NCI-H748 (cell line): ENCODE results near the gene PRDM11.

ENCODE experiments used
- DNase-seq: peaks from one replicate; lab custom pipeline; 2025; ENCODE audit not compliant: unreplicated experiment; lab: John Stamatoyannopoulos, UW

PRDM11 gene

DNA sequence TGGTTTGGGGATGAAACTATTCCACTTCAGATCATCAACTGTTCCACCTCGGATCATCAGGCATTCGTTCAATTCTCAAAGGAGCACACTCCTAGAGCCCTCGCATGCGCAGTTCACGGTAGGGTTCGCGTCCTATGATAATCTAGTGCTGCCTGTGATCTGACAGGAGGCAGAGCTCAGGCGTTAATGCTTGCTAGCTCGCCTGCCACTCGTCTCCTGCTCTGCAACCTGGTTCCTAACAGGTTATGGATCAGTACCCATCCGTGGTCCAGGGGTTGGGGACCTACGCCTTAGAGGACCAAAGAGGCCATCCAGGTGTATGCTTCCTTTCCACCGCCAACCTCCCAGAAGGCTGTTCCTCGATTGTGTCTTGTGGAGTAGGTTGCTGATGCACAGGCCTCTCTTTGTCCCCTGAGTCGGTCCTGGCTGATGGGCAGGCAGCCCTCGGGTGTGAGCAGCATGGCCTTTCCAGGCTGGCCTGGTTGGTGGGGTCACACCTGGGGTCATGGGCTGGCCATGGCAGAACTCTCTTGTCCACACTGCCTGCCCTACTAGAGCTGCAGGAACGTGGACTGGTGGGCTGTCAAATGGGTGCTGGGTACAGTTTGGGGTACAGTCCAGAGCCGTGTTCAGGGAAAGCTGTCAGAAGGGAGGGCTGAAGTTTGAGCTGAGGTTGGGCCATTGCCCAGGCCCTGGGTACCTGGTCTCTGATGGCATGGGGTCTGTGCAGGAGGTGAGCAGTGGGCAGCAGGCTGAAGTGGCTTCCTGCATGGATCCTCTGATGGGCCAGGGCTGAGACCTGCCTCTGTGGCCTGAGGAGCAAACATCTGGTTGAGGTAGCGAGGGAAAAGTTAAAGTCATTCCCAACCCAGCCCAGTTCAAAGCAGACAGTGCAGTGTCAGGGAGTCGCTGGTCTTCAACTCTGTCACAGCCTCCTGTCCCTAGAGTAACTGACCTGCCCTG lies 11.1 kb downstream of the PRDM11 start:
- no peak for DNase-seq

DNA sequence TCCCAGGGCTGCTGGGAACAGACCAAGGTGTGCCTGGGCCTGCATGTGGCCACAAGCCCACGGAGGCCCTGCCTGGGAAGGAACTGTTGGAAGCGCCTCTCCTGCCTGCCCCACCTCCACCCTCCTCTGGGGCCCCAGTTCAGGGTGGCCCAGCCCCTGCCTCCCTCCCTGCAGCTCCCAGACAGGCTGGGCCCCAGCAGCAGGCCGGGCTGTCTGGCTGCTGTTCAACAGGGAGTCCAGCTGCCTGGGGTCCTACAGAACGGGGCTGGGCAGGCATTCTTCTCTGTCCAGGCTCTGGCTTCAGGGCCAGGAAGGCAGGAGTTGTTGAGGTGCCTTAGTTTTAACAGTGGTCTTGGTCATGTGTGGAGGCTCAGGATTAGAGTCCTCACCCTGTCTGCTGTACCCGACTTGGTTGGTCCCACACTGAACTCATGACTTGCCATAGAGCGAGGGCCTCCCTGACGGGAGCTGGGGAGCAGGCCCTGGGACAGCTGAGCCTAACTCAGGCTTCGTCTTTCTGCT lies 11.8 kb downstream of the PRDM11 start:
- DNase-seq: no peak

DNA sequence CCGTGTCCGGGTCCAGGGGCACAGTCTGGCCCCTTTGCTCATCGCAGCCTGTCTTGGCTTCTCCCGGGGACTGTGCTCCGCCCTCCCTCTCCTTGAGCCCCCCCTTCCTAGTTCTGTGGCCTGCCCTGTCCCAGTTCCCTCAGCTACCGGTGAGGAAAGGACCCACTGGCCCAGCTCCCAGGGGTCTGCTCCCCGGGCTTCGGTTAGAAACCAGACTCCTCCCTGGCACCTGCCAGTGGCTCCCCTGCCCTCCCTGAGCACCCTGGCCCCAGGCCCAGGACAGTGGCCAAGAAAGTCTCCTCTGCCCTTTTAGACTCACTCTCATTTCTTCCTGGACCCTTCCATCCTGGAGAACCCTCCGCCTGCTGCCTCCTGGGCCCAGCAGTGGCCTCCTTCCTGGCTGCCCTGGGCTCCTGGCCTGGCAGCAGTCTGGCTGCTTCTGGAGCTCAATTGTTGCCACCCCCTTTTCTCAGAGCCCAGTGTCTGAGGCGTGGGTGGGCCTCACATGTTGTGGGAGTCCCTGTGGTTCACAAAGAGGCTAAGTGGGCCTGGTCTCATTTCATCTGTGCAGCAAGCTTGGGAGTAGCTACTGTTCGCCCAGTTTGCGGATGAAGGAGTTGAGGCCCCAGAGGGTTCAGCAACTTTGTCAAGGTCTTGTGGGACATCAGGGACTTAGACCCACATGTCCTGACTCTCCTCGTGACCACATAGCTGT lies 12.6 kb downstream of the PRDM11 start:
- no peak for DNase-seq

DNA sequence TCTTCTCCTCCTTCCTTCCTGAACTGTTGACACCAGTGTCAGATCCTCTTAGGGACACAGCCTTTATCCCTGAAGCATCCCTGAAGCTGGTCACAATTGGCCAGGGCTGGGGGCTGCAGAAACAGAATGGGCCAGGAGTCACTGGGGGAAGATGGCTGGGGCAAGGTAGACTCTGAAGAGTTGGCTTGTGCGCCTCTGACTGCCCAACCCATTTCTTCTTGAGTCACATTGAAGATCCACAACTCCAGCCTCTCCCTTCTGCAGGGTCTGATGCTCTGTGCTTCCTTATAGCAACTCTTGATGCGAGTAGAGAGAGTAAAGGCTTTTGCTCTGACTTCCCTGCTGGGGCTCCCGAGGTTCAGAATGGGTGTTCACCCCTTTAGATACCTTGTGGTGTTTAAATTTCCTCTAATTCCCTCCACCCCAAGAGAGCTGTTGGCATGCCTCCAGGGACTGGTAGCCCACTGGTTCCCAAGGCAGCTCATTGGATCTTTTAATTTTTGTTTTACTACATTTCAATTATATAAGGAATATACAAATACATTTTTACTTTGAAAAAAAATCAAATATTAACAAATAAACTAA lies 13.4 kb downstream of the PRDM11 start:
- no peak for DNase-seq

DNA sequence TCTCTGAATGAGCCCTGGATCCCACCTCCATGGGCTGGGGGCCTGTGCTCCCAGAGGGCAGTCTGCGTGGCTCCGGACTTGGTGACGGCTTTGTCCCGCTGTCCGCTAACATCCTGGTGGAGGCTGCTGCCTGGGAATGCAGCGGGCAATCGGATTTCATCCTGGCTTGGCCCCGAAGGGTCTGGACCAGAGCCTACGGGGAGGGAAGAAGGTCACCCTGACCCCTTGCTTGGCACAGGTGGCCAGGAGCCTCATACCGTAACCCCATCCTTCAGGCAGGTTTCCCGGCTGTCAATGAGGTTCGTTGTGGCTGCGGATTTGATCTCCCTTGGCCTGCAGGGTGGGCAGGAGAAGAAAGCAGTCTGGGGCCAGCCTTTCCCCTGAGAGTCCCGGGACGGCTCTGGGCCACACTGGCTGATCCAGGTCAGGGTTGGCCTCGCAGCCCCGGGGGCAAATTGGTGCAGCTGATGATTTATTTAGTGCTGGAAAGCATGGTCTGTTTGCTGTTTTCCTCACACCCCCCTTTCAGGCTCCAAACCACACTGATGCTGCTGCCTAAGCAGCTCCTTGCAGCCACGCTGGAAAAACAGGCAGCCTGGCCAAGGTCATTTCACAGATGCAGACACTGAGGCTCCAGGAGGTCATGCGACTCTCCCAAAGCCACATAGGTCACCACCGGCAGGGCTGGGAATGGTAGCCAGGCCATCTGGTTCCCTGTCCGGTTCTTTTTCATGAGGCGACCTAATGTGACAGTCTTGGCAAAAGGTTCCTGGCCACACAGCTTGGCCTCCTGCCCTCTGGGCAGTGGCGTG lies 15.0 kb downstream of the PRDM11 start:
- DNase-seq: no peak

DNA sequence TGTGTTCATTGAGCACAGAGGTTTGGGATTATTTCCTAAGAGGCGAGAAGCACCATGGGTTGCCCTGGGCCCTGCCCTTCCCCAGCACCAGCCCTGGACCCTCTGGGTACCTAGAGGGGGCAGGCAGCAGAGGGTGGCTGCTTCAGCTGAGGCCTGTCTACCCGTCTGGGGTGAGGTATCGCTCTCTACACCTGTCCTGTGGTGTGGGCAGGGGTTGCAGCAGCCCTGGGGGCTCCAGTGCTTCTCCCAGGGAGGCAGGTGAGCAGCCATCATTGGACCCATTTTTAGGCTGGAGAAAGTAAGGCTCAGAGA lies 15.6 kb downstream of the PRDM11 start:
- no peak for DNase-seq

DNA sequence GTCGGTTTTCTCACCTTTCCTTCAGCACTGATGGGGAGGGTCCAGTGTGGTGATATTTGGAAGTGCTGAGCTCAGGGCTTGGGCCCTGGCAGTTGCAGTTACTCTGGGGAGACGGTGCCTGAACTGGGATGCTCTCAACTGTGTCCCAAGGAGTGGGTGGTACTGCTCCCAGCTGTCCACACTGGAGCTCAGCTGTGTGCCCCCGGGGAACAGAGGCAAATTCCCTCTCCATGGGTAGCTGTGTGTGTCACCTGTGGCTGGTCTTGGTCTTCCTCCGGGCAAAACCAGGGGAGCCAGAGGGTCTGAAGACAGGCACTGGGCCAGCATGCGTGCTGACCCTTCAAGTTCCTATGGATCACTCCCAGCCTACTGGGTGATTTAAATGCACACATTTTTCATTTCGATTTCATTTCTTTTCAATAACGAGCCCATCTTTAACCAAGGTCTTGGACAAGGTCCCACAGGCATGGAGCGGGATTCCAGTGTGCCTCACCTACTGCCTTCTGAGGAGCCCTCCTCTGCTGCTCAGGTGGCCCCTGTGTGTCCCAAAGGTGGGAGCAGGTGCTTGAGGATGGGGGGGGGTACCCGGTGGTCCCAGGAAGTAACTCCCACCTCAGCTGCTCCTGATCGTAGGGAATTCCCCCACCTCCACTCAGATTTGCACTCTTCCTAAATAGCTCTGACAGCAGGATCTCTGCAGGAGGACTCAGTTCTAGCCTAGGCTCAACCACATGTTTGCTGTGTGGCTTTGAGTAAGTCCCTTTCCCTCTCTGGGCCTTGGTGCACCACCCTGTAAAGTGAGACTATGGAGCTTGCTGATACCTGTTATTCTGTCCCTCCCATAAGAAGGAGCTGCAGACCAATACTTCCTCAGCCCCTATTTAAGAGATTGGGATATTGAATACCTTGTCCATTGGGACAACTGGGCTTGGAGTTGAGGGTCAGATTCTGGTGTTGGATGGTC lies 16.8 kb downstream of the PRDM11 start:
- DNase-seq: no peak

DNA sequence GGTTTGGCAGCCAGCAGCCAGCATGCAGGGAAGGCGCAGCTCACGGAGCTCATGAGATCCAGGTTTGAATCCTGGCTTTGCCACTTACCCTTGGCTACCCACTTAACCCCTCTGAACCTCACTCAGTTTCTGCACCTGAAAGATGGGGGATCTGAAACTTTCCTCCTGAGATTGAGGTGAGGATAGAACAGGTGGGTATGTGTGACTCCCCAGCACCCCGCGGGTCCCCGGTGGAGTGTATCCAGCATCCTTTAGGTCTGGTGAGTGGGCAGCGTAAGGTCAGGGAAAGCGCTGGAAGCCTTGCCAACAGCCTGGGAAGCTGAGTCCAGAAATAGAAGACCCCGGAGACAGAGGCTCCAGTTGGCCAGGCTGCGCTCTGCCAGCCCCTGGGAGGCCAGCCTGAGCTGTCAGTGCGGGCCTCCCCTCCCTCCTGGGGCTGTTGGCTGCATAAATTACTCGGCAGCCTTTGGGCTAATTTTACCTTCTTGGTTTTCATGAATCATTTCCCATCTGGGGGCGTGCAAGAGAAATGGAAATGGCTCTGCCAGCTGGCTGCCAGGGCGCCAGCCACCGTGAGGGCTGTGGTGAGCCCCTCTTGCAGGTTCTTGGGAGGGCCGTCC lies 17.6 kb downstream of the PRDM11 start:
- no peak for DNase-seq

DNA sequence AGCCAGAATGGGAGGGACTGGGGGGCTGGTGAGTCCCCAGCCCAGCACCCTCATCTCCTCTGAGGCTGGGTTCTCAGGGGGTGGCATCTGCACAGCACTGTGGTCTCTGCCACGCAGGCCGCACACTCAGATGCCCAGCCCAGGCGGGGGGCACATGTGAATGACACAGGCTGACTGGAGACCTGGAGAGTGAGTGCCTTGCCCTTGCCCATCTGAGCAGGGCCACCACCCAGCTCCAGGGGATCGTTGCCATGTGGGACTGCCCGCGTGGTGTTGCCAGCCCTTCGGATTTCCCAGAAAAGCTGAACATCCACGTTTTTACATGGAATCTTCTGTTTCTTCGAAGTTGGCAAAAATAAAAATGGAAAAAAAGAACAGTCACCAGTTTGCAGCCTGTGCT lies 18.9 kb downstream of the PRDM11 start:
- DNase-seq: no peak

DNA sequence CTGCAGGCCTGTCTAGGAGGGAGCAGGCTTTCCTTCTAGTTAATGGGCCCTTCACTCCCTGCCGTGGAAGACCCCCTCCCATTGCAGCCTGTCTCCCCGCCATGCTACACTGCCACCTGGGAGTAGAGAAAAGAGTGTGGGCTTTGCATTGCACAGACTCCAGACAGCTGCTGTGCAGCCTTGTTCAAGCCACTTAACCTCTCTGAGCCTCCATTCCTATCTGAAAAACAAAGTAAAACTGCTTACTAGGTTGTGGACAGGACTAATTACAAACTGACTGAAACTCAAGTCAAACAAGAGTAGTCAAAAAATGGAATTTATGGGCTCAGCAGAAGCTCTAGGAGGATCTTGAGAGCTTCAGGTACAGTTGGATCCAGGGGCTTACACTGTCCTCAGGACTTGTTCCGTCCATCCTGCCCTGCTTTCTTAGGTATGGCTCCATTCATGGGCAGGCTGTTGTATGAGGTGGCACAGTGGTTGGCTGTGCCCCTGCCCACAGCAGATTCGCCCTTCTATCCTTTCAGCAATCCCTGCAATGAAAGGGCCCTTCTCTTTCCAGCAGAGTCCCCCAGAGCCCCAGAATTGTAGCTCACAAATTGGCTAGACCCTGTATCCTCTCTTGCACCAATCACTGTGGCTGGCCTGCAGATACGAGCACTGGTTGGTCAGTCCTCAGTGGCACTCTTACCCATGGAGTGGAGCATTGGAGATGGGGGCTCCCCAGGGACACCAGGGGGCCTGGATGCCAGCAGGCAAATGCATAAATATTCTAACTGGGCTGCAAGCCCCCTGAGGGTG lies 19.6 kb downstream of the PRDM11 start:
- no peak for DNase-seq

DNA sequence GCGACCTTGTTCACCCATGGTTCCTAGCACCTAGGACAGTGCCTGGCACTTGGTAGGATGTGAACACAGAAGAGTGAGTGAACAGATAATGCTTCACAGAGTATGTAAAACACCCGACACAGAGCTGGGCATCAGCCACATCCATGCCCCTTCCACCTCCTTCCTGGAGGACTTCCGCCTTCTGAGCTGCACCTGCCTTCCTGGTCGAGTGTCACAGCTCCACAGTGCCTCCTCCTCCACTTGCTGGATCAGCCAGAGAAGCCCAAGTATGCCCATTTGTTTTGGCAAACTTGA lies 20.1 kb downstream of the PRDM11 start:
- no peak for DNase-seq

DNA sequence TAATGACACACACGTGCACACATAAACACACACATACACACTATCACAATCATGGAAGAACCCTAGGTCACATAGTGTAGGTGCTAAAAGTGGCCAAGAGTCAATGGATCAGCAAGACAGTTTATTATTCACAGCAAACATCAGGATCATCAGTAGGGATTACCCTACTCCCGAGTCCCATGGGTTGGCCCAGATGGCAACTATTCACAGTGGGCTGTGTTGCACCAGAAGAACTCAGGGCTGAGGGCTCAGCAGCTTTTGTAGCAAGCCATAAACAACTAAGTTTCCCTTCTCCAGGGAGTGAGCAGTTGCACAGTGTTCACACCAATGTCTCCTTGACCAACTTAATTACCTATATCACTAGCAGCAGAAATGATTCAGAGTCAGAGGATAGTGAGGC lies 20.8 kb downstream of the PRDM11 start:
- no peak for DNase-seq

DNA sequence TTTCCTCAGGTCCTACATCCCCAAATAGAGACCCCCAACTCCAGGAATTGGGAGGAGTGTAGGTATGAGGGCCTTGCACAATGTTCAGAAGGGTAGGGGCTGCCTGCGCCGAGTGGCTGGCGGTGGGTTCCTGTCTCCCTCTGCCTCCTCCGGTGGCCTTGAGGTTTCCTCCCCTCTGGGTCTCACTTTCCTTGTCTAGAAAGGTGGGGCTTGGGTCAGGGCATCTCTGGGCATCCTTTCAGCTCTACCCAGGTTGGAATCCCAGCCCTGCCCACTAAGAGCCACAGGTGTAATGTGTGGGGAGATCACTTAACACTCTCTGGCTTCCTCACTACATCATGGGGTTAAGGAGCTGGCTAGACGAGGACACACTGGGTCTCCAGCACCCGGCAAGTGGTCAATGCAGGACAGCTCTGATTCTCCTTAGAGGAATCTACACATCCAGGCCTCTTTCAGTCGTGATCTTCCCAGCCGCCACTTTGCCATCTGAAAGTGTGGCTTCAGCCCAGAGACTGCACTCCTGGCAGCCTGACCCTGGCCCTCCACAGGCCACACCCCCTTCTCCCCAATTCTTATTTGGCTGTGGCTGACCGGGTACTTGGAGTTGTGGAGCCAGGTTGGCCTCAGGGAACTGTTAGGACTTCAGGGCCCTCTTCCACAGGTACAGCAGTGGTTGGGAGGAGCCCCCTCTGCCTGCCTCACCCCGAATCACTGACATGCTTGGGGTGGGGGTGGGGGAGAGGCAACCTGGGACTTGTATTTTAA lies 22.1 kb downstream of the PRDM11 start:
- DNase-seq: no peak

DNA sequence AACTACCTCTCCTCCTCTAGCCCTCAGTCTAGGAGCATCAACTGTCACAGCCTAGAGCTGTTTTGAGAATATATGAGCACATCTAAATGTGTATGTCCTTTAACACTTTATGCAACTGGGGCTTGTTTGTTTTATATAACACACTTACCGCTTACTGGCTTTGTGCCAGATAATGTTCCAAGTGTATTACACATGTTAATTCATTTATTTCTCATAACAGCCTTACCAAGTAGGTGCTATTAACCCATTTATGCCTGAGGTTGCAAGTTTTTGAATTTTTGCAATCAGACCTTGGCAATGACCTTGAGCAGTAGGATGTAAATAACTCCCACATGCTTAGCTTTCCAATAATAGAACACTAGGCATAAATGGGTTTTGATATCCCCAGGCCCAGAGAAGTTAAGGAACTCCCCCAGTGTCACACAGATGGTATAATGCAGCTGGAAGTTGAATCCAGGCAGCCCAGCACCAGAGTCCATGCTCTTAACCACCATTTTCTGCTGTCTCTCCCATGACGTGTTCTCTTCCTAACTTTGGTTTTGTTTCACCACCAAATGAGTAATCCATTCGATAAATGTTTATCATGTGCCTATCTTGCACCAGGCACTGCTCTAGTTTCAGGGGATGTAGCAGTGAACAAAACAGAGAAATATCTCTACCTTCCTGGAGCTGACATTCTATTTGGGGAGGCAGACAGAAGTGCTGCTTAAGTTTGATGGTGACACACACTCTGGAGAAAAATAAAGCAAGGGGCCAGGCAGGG lies 23.1 kb downstream of the PRDM11 start:
- peak; percentile 8 for DNase-seq

DNA sequence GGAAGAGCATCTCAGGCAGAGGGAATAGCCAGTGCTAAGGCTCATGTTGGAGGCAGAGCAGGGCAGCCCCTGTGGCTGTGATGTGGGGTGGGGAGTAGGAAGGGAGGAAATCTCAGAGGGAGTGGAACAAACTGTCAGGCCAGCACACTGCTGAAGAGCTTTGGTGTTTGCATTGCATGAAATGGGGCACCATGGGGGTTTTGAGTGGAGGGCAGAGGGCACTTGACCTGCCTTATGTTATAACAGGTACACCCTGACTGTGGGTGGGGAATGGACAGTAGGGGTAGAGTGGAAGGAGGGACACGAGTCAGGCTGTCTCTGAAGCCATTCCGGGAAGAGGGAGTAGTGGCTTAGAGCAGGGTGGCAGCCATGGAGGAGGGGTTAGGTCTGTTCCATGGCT lies 24.0 kb downstream of the PRDM11 start:
- no peak for DNase-seq

DNA sequence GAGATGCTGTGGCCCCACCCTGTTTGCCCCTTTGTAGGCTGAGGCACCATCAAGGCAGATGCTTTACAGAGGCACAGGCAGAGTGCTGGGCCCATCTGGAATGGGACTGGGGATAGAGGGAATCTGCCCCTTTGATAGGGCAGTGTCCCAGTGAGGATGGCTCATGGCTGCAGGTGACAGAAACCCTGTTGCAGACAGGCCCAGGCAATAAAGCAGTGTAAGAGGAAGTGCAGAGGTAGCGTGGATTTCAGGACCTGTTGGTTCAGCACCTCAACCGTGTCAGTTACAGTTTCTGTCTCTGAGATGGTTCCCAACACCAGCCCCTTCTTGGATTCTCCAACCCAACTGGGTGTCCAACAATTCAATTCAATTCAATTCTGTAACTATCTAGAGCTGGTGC lies 25.1 kb downstream of the PRDM11 start:
- DNase-seq: no peak

DNA sequence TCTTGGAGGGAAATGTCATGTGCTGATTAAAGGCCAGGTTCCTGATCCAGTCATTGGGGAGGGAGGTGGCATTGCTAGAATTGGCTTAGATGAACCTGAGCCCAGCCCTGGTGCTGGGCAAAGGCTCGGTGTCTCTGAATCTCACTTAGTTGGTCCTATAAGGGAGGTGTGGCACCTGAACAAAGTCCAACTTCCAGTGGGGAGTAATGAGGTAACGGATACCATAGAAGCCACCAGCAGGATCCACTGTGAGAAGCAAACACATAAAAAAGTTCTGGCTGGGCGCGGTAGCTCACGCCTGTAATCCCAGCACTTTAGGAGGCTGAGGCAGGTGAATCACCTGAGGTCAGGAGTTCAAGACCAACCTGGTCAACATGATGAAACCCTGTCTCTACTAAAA lies 26.6 kb downstream of the PRDM11 start:
- no peak for DNase-seq
